HG02588 (cell line): ENCODE results near the gene SNRPA1.

Experiments used
- ATAC-seq: cut with Tn5 transposase; IDR thresholded peaks from one replicate; pipeline ENCODE4 v1.9.1; 2021; ENCODE audit warnings: mild to moderate bottlenecking, moderate library complexity; ENCODE audit not compliant: unreplicated experiment

SNRPA1 gene

DNA sequence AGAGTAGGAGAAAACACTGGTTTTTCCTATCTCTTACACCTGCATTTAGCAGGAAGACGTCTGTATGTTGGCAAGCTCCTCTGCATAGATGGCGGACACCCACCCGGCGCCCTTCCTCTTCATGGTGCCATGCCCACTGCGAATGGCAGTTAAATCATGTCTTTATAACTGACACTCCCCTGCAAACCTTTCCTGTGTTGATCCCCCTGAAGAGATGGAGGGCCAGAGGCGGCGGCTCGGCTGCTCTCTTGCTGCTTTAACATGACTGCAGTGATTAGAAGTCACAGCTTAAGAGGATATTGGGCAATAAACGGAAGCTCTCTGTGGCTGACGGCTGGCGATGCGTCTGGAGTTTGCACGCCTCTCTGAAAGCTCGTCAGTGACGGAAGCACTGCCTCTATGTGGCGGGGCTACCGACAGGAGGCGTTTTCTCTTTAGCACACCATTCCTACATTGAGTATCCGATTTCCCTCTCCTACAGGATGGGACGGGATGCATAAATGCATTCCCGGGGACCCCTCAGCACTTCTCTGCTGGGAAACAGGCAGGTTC, 25.5 kb upstream of the SNRPA1 start:
- no peak for ATAC-seq

DNA sequence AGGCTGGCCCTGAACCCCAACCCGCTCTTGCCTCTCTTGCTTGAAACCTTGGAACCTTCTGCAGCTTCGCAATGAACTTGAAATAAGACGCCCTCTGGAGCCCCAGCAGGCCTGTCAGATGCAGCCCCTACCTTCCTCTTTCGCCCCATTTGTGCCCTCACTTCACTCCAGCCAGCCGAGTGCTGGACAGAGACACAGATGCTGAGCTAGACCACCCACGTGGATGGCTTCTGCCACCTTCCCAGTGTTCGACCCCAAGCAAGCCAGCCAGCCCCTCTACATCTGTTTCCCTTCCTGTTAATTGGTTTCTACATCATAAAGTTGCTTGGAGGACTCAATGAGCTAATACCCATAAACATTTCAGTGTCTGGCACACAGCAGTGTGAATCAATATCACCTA, 23.8 kb upstream of the SNRPA1 start:
- ATAC-seq = no peak

GRCh38 chr15:101318147-101318819, 23.2 kb upstream of the SNRPA1 start:
- ATAC-seq = no peak

DNA sequence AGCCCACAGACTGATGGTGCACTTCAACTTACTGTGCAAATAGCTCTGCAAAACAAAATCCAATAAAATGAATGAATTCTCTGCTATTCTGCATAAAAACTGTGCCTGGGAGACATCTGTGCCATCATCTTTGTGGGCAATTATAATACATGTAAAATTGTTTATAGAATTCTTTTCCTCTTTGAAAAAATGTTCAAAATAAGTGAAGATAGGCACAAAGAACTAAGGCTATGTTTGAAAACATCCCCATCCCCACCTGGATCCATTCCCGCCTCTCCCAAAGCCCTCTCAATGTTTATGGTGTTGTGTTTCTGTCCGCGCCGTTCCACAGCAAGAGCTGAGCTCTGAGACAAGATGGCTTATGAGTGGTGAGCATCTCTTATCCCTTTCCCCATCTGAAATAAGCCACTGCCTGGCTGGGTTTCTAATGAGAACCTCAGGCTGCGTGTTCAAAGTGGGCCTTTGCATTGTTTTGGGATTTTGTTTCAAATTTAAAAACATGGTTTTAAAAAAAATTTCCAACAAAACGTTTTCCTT, 22.4 kb upstream of the SNRPA1 start:
- ATAC-seq = no peak

GRCh38 chr15:101316529-101316928, 21.5 kb upstream of the SNRPA1 start:
- ATAC-seq = no peak

GRCh38 chr15:101315736-101316135, 20.7 kb upstream of the SNRPA1 start:
- no peak for ATAC-seq

- ATAC-seq = no peak
These were observed 19.5 kb upstream of the SNRPA1 start for GRCh38 chr15:101314336-101315125.

DNA sequence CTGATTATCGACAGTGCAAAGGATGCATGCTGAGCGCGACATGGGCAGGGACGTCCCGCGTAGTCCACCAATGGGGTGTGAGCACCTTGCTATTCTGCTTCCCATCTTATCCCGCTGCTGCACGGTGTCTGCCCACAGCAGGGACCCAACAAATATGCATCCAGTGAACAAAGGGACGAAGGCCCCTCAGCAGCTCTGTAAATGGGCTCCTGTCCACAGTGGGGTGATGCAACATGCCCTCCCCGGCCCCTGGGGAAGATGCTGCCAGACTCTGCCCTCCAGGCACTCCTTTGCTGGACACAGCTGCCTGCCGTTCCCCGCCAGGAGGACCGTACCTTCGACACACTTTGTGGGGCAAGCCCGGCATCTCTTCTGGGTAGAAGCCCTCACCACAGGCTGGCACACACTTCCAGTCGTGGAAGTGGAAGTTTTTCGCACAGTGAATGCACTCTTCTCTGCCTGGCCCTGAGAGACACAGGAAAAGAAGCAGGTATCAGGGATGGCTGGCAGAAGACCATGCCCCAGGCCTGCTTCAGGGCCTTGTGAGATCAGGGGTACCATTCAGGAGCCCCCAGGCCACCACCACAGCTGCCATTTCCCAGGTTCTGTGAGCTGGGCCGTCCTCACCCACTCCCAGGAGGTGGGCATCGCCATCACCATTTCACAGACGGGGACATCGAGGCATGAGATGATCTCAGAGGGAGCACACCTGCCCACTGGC, 18.2 kb upstream of the SNRPA1 start:
- no peak for ATAC-seq

- ATAC-seq = no peak
These were observed 15.5 kb upstream of the SNRPA1 start for GRCh38 chr15:101310508-101310907.

DNA sequence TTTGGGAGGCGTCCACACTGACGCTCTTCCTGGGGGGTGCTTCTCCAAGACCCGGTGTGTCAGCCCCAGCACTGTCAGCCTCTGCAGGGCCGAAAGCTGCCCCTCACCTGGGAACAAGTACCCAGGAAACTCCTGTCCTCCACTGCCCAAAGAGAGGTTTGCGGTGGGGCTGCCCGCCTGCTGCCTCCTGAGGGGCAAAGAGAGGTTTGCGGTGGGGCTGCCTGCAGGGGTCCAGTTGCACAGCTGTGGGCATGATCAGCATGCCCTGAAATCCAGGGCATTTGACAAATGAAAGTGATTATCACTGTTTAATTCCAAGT, 15.1 kb upstream of the SNRPA1 start:
- ATAC-seq = no peak

GRCh38 chr15:101309436-101310160, 14.6 kb upstream of the SNRPA1 start:
- ATAC-seq = no peak

- no peak for ATAC-seq
These were observed 13.8 kb upstream of the SNRPA1 start for GRCh38 chr15:101308604-101309435.

DNA sequence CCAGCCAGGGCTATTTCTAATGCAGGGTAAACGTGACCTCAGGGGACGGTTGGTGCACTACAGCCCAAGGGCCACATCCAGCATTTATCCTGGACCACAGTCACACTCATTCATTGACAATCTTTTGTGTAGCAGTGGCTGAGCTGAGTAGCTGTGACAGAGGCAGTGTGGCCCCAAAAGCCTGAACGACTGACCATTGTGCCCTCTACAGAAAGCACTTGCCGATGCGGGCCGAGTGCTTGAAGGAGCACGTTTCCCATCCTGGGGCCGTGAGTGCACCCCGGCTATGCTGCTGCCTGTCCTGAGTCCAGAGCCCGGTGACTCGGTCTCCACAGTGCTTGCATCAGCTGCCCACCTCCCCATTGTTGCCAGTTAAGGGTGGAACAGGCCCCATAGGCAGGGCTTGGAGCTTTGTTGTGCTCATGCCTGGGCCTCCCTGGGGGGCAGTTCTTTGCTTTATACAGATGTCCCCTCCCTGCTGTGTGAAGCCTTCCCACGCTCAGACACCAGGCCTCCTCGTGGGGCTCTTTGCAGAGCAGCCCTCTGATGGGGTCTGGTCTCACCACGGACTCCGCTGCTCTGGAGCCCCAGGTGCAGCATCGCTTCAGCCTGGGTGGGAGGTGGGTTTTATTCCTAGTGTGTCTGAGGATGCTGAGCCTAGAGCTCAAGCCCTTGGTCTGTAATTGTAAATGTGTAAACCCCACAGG, 13.0 kb upstream of the SNRPA1 start:
- ATAC-seq = no peak

GRCh38 chr15:101307048-101307896, 12.2 kb upstream of the SNRPA1 start:
- ATAC-seq = no peak

GRCh38 chr15:101306341-101307047, 11.4 kb upstream of the SNRPA1 start:
- no peak for ATAC-seq

- no peak for ATAC-seq
These were observed 10.8 kb upstream of the SNRPA1 start for GRCh38 chr15:101305820-101306255.

DNA sequence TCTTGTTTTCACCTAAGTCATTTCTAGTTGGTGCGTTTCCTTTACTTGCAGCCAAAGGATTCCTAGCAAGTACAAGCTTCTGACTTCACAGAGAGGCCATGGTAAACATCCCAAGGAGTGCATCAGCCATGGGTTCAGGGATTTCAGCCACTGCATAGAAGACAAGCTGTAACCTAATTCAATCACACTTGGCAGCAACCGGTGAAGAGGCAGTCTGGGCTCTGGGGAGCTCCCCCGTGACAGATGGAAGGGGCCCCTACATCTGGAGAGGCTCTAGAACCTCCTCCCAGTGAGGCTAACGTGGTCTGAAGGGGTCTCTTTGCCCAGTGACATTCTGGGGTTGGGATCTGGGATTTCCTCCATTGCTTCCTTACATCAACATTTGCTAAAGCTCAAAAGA, 8.4 kb upstream of the SNRPA1 start:
- no peak for ATAC-seq
